ENCODE measurements around the gene MLH3.

DNA sequence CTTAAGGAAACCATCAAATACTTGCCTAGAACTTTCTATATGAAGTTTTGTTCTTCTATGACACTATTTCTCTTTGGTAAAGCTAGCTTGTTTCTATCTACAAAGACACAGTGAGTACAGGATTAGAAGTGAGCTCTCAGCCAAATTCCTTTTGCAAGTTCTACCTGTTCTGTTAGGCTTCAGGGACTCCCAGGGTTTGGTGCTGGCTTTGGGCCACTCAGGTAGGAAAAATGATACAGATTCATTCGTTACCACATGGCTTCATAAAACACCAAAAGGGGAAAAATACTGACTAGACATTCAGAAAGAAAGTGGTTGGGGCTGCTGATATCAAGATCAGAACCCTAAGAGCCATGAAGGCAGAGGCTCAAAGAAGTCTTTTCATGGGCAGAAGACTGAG, 32.0 kb upstream of the MLH3 start:
- TF ChIP-seq RARB (CRISPR knock-in tag; IDR thresholded peaks at IDR 0.05): no peak
- no peak for TF ChIP-seq ARNTL (CRISPR knock-in tag; IDR thresholded peaks at IDR 0.05; ENCODE audit: borderline replicate concordance, low read depth)
- TF ChIP-seq ISL1 (CRISPR knock-in tag; IDR thresholded peaks at IDR 0.05): no peak
- TF ChIP-seq OSR1 (CRISPR knock-in tag; IDR thresholded peaks at IDR 0.05): no peak
- TF ChIP-seq, protein P1, sequence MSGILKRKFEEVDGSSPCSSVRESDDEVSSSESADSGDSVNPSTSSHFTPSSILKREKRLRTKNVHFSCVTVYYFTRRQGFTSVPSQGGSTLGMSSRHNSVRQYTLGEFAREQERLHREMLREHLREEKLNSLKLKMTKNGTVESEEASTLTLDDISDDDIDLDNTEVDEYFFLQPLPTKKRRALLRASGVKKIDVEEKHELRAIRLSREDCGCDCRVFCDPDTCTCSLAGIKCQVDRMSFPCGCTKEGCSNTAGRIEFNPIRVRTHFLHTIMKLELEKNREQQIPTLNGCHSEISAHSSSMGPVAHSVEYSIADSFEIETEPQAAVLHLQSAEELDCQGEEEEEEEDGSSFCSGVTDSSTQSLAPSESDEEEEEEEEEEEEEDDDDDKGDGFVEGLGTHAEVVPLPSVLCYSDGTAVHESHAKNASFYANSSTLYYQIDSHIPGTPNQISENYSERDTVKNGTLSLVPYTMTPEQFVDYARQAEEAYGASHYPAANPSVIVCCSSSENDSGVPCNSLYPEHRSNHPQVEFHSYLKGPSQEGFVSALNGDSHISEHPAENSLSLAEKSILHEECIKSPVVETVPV (CRISPR knock-in tag; IDR thresholded peaks at IDR 0.05): no peak
- TF ChIP-seq TCF4 (CRISPR knock-in tag; IDR thresholded peaks at IDR 0.05; ENCODE audit: borderline replicate concordance): no peak
- TF ChIP-seq, protein P2, sequence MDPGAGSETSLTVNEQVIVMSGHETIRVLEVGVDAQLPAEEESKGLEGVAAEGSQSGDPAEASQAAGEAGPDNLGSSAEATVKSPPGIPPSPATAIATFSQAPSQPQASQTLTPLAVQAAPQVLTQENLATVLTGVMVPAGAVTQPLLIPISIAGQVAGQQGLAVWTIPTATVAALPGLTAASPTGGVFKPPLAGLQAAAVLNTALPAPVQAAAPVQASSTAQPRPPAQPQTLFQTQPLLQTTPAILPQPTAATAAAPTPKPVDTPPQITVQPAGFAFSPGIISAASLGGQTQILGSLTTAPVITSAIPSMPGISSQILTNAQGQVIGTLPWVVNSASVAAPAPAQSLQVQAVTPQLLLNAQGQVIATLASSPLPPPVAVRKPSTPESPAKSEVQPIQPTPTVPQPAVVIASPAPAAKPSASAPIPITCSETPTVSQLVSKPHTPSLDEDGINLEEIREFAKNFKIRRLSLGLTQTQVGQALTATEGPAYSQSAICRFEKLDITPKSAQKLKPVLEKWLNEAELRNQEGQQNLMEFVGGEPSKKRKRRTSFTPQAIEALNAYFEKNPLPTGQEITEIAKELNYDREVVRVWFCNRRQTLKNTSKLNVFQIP (CRISPR knock-in tag; IDR thresholded peaks at IDR 0.05; ENCODE audit: borderline replicate concordance, low read depth): no peak
